Measurements from ENCODE around the gene SCML2. TPM values are rescaled to one million over a fixed set of nuclear protein-coding genes. Genes with fewer than 3 reads are reported as not detected.

Gene SCML2
- total RNA-seq, 6 donors from 2014 or later: 0.15 to 0.89 (median 0.53) TPM; not detected in 2

GRCh38 chrX:18278449-18278848 is 76.0 kb downstream of the SCML2 start:
- no peak overlapping the region for H3K4me3 ChIP-seq
- DNase-seq (peak in 1 of 2 donors; percentile 19), ATAC-seq (ENCODE audit: low FRiP score in 2 of 2) (peak in 1 of 2 donors; percentile 40)
- H3K4me1 ChIP-seq: no peaks in the 10 kb centered on the region
- no peaks in the 10 kb centered on the region for H3K36me3 ChIP-seq
- peaks cover 0 to 17% (median 0%) of the 10 kb centered on the region in 4 donors for H3K9me3 ChIP-seq
- 81% methylated on average over 4 of the region's 4 CpGs; no CpG with 5 or more reads in 1 of the 2 donors for WGBS, 2 donors
- TF ChIP-seq POLR2AphosphoS5 (IDR thresholded peaks at IDR 0.05): no peak
- no peak for TF ChIP-seq CTCF (IDR thresholded peaks at IDR 0.05)
- TF ChIP-seq POLR2A (IDR thresholded peaks at IDR 0.05): no peak
- TF ChIP-seq EP300 (IDR thresholded peaks at IDR 0.05): no peak
- no peak overlapping the region for H3K27ac ChIP-seq
- H3K27me3 ChIP-seq: no peaks in the 10 kb centered on the region

GRCh38 chrX:18272222-18272621 is 82.3 kb downstream of the SCML2 start:
- Histone ChIP-seq H3K4me1 (no peaks in the 10 kb centered on the region), H3K36me3 (no peaks in the 10 kb centered on the region), H3K27me3 (no peaks in the 10 kb centered on the region), H3K27ac (no peak overlapping the region), H3K4me3 (no peak overlapping the region), H3K9me3 (peaks cover 0 to 10% (median 0%) of the 10 kb centered on the region in 4 donors)
- ATAC-seq (ENCODE audit: low FRiP score in 2 of 2): no peak
- no peak for TF ChIP-seq POLR2AphosphoS5 (IDR thresholded peaks at IDR 0.05)
- no peak for TF ChIP-seq EP300 (IDR thresholded peaks at IDR 0.05)
- no peak for TF ChIP-seq CTCF (IDR thresholded peaks at IDR 0.05)
- TF ChIP-seq POLR2A (IDR thresholded peaks at IDR 0.05): no peak
- no peak for DNase-seq
- 94 to 95% methylated on average over 1 of the region's 1 CpG for WGBS, 2 donors

- DNase-seq (no peak), ATAC-seq (ENCODE audit: low FRiP score in 2 of 2) (peak in 1 of 2 donors; percentile 21)
- H3K36me3 ChIP-seq: no peaks in the 10 kb centered on the region
- H3K4me1 ChIP-seq: no peaks in the 10 kb centered on the region
- H3K27me3 ChIP-seq: no peaks in the 10 kb centered on the region
- WGBS, 2 donors: 84 to 88% methylated on average over 1 of the region's 1 CpG
- no peak overlapping the region for H3K4me3 ChIP-seq
- TF ChIP-seq EP300 (IDR thresholded peaks at IDR 0.05): no peak
- TF ChIP-seq POLR2A (IDR thresholded peaks at IDR 0.05): no peak
- TF ChIP-seq CTCF (IDR thresholded peaks at IDR 0.05): no peak
- TF ChIP-seq POLR2AphosphoS5 (IDR thresholded peaks at IDR 0.05): no peak
- peaks cover 0 to 10% (median 0%) of the 10 kb centered on the region in 4 donors for H3K9me3 ChIP-seq
- no peak overlapping the region for H3K27ac ChIP-seq
Observed at GRCh38 chrX:18271725-18272124, 82.8 kb downstream of the SCML2 start.

GRCh38 chrX:18271309-18271708 is 83.2 kb downstream of the SCML2 start:
- ATAC-seq (ENCODE audit: low FRiP score in 2 of 2) (no peak), DNase-seq (no peak)
- H3K4me3 ChIP-seq: no peak overlapping the region
- no peak overlapping the region for H3K27ac ChIP-seq
- no peaks in the 10 kb centered on the region for H3K27me3 ChIP-seq
- H3K4me1 ChIP-seq: no peaks in the 10 kb centered on the region
- WGBS, 2 donors: 83 to 86% methylated on average over 2 of the region's 2 CpGs
- no peaks in the 10 kb centered on the region for H3K36me3 ChIP-seq
- peaks cover 0 to 10% (median 0%) of the 10 kb centered on the region in 4 donors for H3K9me3 ChIP-seq
- TF ChIP-seq POLR2A (IDR thresholded peaks at IDR 0.05) (no peak), EP300 (IDR thresholded peaks at IDR 0.05) (no peak), CTCF (IDR thresholded peaks at IDR 0.05) (no peak), POLR2AphosphoS5 (IDR thresholded peaks at IDR 0.05) (no peak)

- H3K27ac ChIP-seq: no peak overlapping the region
- H3K27me3 ChIP-seq: no peaks in the 10 kb centered on the region
- no peaks in the 10 kb centered on the region for H3K9me3 ChIP-seq
- no peak overlapping the region for H3K4me3 ChIP-seq
- DNase-seq (no peak), ATAC-seq (ENCODE audit: low FRiP score in 2 of 2) (no peak)
- H3K36me3 ChIP-seq: no peaks in the 10 kb centered on the region
- H3K4me1 ChIP-seq: no peaks in the 10 kb centered on the region
- WGBS, 2 donors: 100% methylated on average over 1 of the region's 1 CpG
- TF ChIP-seq CTCF (IDR thresholded peaks at IDR 0.05): no peak
- no peak for TF ChIP-seq EP300 (IDR thresholded peaks at IDR 0.05)
- TF ChIP-seq POLR2AphosphoS5 (IDR thresholded peaks at IDR 0.05): no peak
- TF ChIP-seq POLR2A (IDR thresholded peaks at IDR 0.05): no peak
Observed at GRCh38 chrX:18255059-18255458, 99.4 kb downstream of the SCML2 start.
